Naive thymus-derived CD4-positive, alpha-beta T cell (primary cell): ENCODE measurements around the gene LMO7. TPM values are rescaled to one million over a fixed set of nuclear protein-coding genes. Genes with fewer than 3 reads are reported as not detected.

Experiments used
- ATAC-seq: fragments of 150-1000 bp; cut with Tn5 transposase; 2 replicates; pipeline ENCODE4 v1.10.0; 2021; ENCODE audit warnings: mild to moderate bottlenecking, moderate library complexity
- CTCF ChIA-PET: fragments of 350-600 bp; sonication (Branson Sonifier 250); formaldehyde crosslinking; loops from one replicate; lab custom pipeline; 2021; ENCODE audit warnings: antibody characterized with exemption; lab: Charles Lee
- POLR2A ChIA-PET: fragments of 350-600 bp; sonication (Branson Sonifier 250); formaldehyde crosslinking; loops from one replicate; lab custom pipeline; 2021; ENCODE audit warnings: antibody characterized with exemption, inconsistent platforms; lab: Charles Lee
- DNase-seq, 9 donors: peaks; one replicate each; pipeline versions ENCODE4 v3.0.0 to v3.0.0-alpha.2; 2020 to 2022; ENCODE audit warnings: mixed read lengths in 1 of 9
- H3K27ac ChIP-seq: one replicate; pipeline ENCODE4 v1.7.0; 2013; ENCODE audit warnings: mild to moderate bottlenecking, low read depth, low read length, moderate library complexity
- H3K27me3 ChIP-seq, 2 donors: one replicate each; pipeline ENCODE4 v1.7.0; 2013; ENCODE audit warnings: low read length in 2 of 2, mild to moderate bottlenecking in 2 of 2, moderate library complexity in 2 of 2; ENCODE audit not compliant: control insufficient read depth in 2 of 2, insufficient read depth in 2 of 2
- H3K36me3 ChIP-seq, 3 experiments: 1 replicate in 2 of 3; 2 replicates in 1 of 3; pipeline ENCODE4 v1.7.0; 2013; ENCODE audit warnings: low read length in 3 of 3, mild to moderate bottlenecking in 3 of 3, moderate library complexity in 1 of 3; ENCODE audit not compliant: insufficient read depth in 3 of 3, control insufficient read depth in 2 of 3
- H3K4me1 ChIP-seq, 2 donors: one replicate each; pipeline ENCODE4 v1.7.0; 2013; ENCODE audit warnings: low read length in 2 of 2, mild to moderate bottlenecking in 2 of 2, moderate library complexity in 1 of 2; ENCODE audit not compliant: control insufficient read depth in 2 of 2, insufficient read depth in 2 of 2
- H3K4me3 ChIP-seq: 2 replicates; pipeline ENCODE4 v1.7.0; 2013; ENCODE audit warnings: mild to moderate bottlenecking, low read length
- H3K9me3 ChIP-seq, 3 experiments: 1 replicate in 2 of 3; 2 replicates in 1 of 3; pipeline ENCODE4 v1.7.0; 2013; ENCODE audit warnings: low read length in 3 of 3; ENCODE audit not compliant: control insufficient read depth in 2 of 3
- H3K27ac Mint-ChIP-seq, 9 donors: one replicate each; pipeline ENCODE4 v1.8.0; 2020 to 2022; ENCODE audit warnings: mixed read lengths in 9 of 9, mild to moderate bottlenecking in 8 of 9, moderate library complexity in 5 of 9, inconsistent platforms in 2 of 9
- H3K27me3 Mint-ChIP-seq, 5 donors: one replicate each; pipeline ENCODE4 v1.8.0; 2021 to 2022; ENCODE audit warnings: mixed read lengths in 5 of 5, mild to moderate bottlenecking in 1 of 5
- H3K36me3 Mint-ChIP-seq, 5 donors: one replicate each; pipeline ENCODE4 v1.8.0; 2020 to 2022; ENCODE audit warnings: mixed read lengths in 5 of 5, mild to moderate bottlenecking in 3 of 5, inconsistent platforms in 1 of 5
- H3K4me1 Mint-ChIP-seq, 7 donors: one replicate each; pipeline ENCODE4 v1.8.0; 2020 to 2022; ENCODE audit warnings: mixed read lengths in 7 of 7, mild to moderate bottlenecking in 3 of 7, inconsistent platforms in 1 of 7
- H3K4me3 Mint-ChIP-seq, 10 donors: one replicate each; pipeline ENCODE4 v1.8.0; 2020 to 2022; ENCODE audit warnings: mild to moderate bottlenecking in 10 of 10, mixed read lengths in 10 of 10, moderate library complexity in 6 of 10, inconsistent platforms in 2 of 10
- H3K9me3 Mint-ChIP-seq, 11 donors: one replicate each; pipeline ENCODE4 v1.8.0; 2020 to 2022; ENCODE audit warnings: mixed read lengths in 11 of 11, mild to moderate bottlenecking in 4 of 11, inconsistent platforms in 1 of 11, moderate library complexity in 1 of 11
- intact Hi-C, 2 donors: fragments of 100-400 bp; cut with micrococcal nuclease; formaldehyde crosslinking; loops; one replicate each; pipeline ENCODE4 v1.15.1; 2023
- polyA plus RNA-seq, 2 donors: library from polyadenylated mRNA; unstranded; fragments of 300-500 nt; fragmentation: Illumina TruSeq; gene quantifications; one replicate each; pipeline ENCODE4 v1.2.3, GENCODE V29; 2021
- total RNA-seq, 6 experiments: library from RNA in 5 of 6; stranded (reverse) in 5 of 6; gene quantifications; 1 replicate in 5 of 6; 2 replicates in 1 of 6; pipeline ENCODE4 v1.2.3 and lab custom pipeline; 2021 to 2026

LMO7 gene
- total and polyA plus RNA-seq, 7 experiments from 2014 or later, result 18.0 to 68.1 (median 37.8) TPM

GRCh38 chr13:75633285-75633684 lies 2.8 kb upstream of the LMO7 start:
- CTCF ChIA-PET, result no interaction called here
- no peak overlapping the region for H3K4me3 ChIP-seq

GRCh38 chr13:75635101-75635827 lies 866 bp upstream of the LMO7 start:
- DNase-seq, result peak in 7 of 9 donors; percentile 5 to 22 (median 9)
- H3K27ac Mint-ChIP-seq, result peak overlapping the region in 7 of 9 donors; percentile 6 to 82 (median 71)
- Histone ChIP-seq H3K9me3 (no peaks in the 10 kb centered on the region), H3K4me1 (no peaks in the 10 kb centered on the region), H3K27me3 (no peaks in the 10 kb centered on the region), H3K27ac (peak overlapping the region; percentile 34), H3K36me3 (no peaks in the 10 kb centered on the region), H3K4me3 (peak overlapping the region; percentile 75)
- H3K4me3 Mint-ChIP-seq, result peak overlapping the region; percentile 60 to 90 (median 80)
- peaks cover 0 to 2% (median 0%) of the 10 kb centered on the region in 11 donors for H3K9me3 Mint-ChIP-seq
- H3K27me3 Mint-ChIP-seq, result peaks cover 0 to 21% (median 10%) of the 10 kb centered on the region in 5 donors
- peaks cover 0 to 3% (median 0%) of the 10 kb centered on the region in 5 donors for H3K36me3 Mint-ChIP-seq
- intact Hi-C loops, result loop anchor here (2.0 to 10.0 kb wide), 9 partner anchors 127 to 1690 kb away; partner anchors contain the start of genes CLN5 (in 1 of the 2), KCTD12 (in 1 of the 2), MYCBP2 (in 1 of the 2) and TBC1D4 (in 1 of the 2)
- H3K4me1 Mint-ChIP-seq, result peaks cover 7 to 23% (median 17%) of the 10 kb centered on the region in 7 donors
- CTCF ChIA-PET, result no interaction called here
- ATAC-seq, result no peak
- POLR2A ChIA-PET, result interaction anchor here (0.6 to 1.4 kb wide), 2 partner anchors 33 to 36 kb away, joined by 3 to 4 read pairs; no protein-coding TSS in a partner anchor

More at GRCh38 chr13:75633285-75633684, 2.8 kb upstream of the LMO7 start:
- Mint-ChIP-seq H3K4me3 (peak overlapping the region in 7 of 10 donors; percentile 3 to 46 (median 34)), H3K27ac (peak overlapping the region; percentile 1 to 73 (median 25)), H3K9me3 (peaks cover 0 to 1% (median 0%) of the 10 kb centered on the region in 11 donors), H3K36me3 (peaks cover 0 to 5% (median 0%) of the 10 kb centered on the region in 5 donors), H3K4me1 (peaks cover 5 to 23% (median 16%) of the 10 kb centered on the region in 7 donors), H3K27me3 (peaks cover 0 to 16% (median 10%) of the 10 kb centered on the region in 5 donors)
- H3K27me3 ChIP-seq, result no peaks in the 10 kb centered on the region
- ATAC-seq (no peak), DNase-seq (no peak)
- POLR2A ChIA-PET, result no interaction called here
- H3K4me1 ChIP-seq, result no peaks in the 10 kb centered on the region
- no peaks in the 10 kb centered on the region for H3K9me3 ChIP-seq
- H3K27ac ChIP-seq, result no peak overlapping the region
- intact Hi-C loops, result loop anchor here in 1 of 2 donors (10.0 kb wide), 2 partner anchors 308 to 1692 kb away; partner anchors contain the start of gene MYCBP2
- H3K36me3 ChIP-seq, result no peaks in the 10 kb centered on the region

GRCh38 chr13:75636436-75637180 lies 478 bp downstream of the LMO7 start:
- ChIA-PET POLR2A (no interaction called here), CTCF (no interaction called here)
- peak overlapping the region; percentile 75 for H3K4me3 ChIP-seq
- no peaks in the 10 kb centered on the region for H3K36me3 ChIP-seq
- peak overlapping the region; percentile 77 to 91 (median 85) for H3K4me3 Mint-ChIP-seq
- H3K4me1 ChIP-seq, result no peaks in the 10 kb centered on the region
- peaks cover 0 to 21% (median 10%) of the 10 kb centered on the region in 5 donors for H3K27me3 Mint-ChIP-seq
- peaks cover 0 to 2% (median 0%) of the 10 kb centered on the region in 11 donors for H3K9me3 Mint-ChIP-seq
- ATAC-seq (peak; percentile 73), DNase-seq (peak; percentile 28 to 68 (median 60))
- intact Hi-C loops, result loop anchor here (1.0 to 10.0 kb wide), 15 partner anchors 87 to 1692 kb away; partner anchors contain the start of genes UCHL3 (in 2 of the 2), CLN5 (in 1 of the 2), COMMD6 (in 1 of the 2) and KCTD12 (in 1 of the 2)
- H3K27ac Mint-ChIP-seq, result peak overlapping the region in 7 of 9 donors; percentile 38 to 75 (median 65)
- H3K4me1 Mint-ChIP-seq, result peaks cover 7 to 23% (median 18%) of the 10 kb centered on the region in 7 donors
- peaks cover 0 to 12% (median 0%) of the 10 kb centered on the region in 5 donors for H3K36me3 Mint-ChIP-seq
- no peaks in the 10 kb centered on the region for H3K9me3 ChIP-seq
- peak overlapping the region; percentile 29 for H3K27ac ChIP-seq
- no peaks in the 10 kb centered on the region for H3K27me3 ChIP-seq

GRCh38 chr13:75637181-75637750 lies 1.1 kb downstream of the LMO7 start:
- no peak overlapping the region for H3K27ac ChIP-seq
- H3K4me1 Mint-ChIP-seq, result peaks cover 7 to 23% (median 18%) of the 10 kb centered on the region in 7 donors
- ChIA-PET POLR2A (no interaction called here), CTCF (no interaction called here)
- H3K36me3 ChIP-seq, result no peaks in the 10 kb centered on the region
- no peaks in the 10 kb centered on the region for H3K9me3 ChIP-seq
- peaks cover 0 to 2% (median 0%) of the 10 kb centered on the region in 11 donors for H3K9me3 Mint-ChIP-seq
- intact Hi-C loops, result loop anchor here (2.0 to 10.0 kb wide), 13 partner anchors 88 to 1692 kb away; partner anchors contain the start of genes CLN5 (in 1 of the 2), COMMD6 (in 1 of the 2), KCTD12 (in 1 of the 2) and MYCBP2 (in 1 of the 2)
- H3K36me3 Mint-ChIP-seq, result peaks cover 0 to 12% (median 0%) of the 10 kb centered on the region in 5 donors
- peak overlapping the region; percentile 63 to 87 (median 80) for H3K4me3 Mint-ChIP-seq
- H3K4me1 ChIP-seq, result no peaks in the 10 kb centered on the region
- H3K27me3 ChIP-seq, result no peaks in the 10 kb centered on the region
- H3K4me3 ChIP-seq, result no peak overlapping the region
- H3K27ac Mint-ChIP-seq, result peak overlapping the region in 2 of 9 donors; percentile 3 to 17
- ATAC-seq, result no peak
- DNase-seq, result no peak
- H3K27me3 Mint-ChIP-seq, result peaks cover 0 to 21% (median 10%) of the 10 kb centered on the region in 5 donors

- Histone ChIP-seq H3K27me3 (no peaks in the 10 kb centered on the region), H3K4me1 (no peaks in the 10 kb centered on the region), H3K9me3 (no peaks in the 10 kb centered on the region), H3K4me3 (no peak overlapping the region), H3K27ac (no peak overlapping the region), H3K36me3 (no peaks in the 10 kb centered on the region)
- ChIA-PET POLR2A (interaction anchor here (0.8 kb wide), 1 partner anchor 101 kb away, joined by 3 read pairs; no protein-coding TSS in a partner anchor), CTCF (interaction anchor here (0.9 kb wide), 1 partner anchor 230 kb away, joined by 3 read pairs; no protein-coding TSS in a partner anchor)
- Mint-ChIP-seq H3K4me1 (peaks cover 4 to 18% (median 12%) of the 10 kb centered on the region in 7 donors), H3K27ac (no peak overlapping the region), H3K4me3 (no peak overlapping the region), H3K27me3 (peaks cover 0 to 18% (median 10%) of the 10 kb centered on the region in 5 donors), H3K9me3 (peaks cover 0 to 2% (median 0%) of the 10 kb centered on the region in 11 donors), H3K36me3 (peaks cover 0 to 14% (median 4%) of the 10 kb centered on the region in 5 donors)
- no peak for DNase-seq
- ATAC-seq, result no peak
- intact Hi-C loops, result loop anchor here (5.0 to 10.0 kb wide), 8 partner anchors 123 to 1685 kb away; partner anchors contain the start of genes CLN5 (in 1 of the 2), KCTD12 (in 1 of the 2), MYCBP2 (in 1 of the 2) and TBC1D4 (in 1 of the 2)
Measured at GRCh38 chr13:75639454-75639853, 3.3 kb downstream of the LMO7 start.
